ENCODE measurements around the gene PNLIP. TPM values are rescaled to one million over a fixed set of nuclear protein-coding genes. Genes with fewer than 3 reads are reported as not detected.

The PNLIP gene
- total RNA-seq, 1 donor from 2014 or later: not detected

GRCh38 chr10:116614796-116615195, 69.1 kb downstream of the PNLIP start:
- intact Hi-C loops (cut with micrococcal nuclease): no loop called here

GRCh38 chr10:116615199-116615776, 69.6 kb downstream of the PNLIP start:
- intact Hi-C loops (cut with micrococcal nuclease): no loop called here

Other genes with a start within 250 kb of the PNLIP start
- gene CCDC172, start 221.5 kb upstream of the PNLIP start, total RNA-seq: not detected in 2 replicates
- gene PNLIPRP3, start 118.1 kb upstream of the PNLIP start, total RNA-seq: not detected in 2 replicates
- not detected in 2 replicates for gene PNLIPRP1, start 45.0 kb downstream of the PNLIP start, total RNA-seq
- not detected in 2 replicates for gene PNLIPRP2, start 75.0 kb downstream of the PNLIP start, total RNA-seq
- 0.02 and 0.09 TPM in 2 replicates for gene HSPA12A, start 196.6 kb downstream of the PNLIP start, total RNA-seq

Data from T-helper 2 cell treated with Interferon-gamma antibody and Interleukin-4, amounts not matched to agents 100 ng/mL and 5 ng/mL, for 36 hours (primary cell).